OCI-LY1 (cell line): ENCODE data around the gene PSAT1.

ENCODE experiments used
- H2AFZ ChIP-seq: fragments of 200-600 bp; sonication (generic), shearing (Covaris generic); 2 replicates; pipeline ENCODE4 v1.6.0; 2014; ENCODE audit warnings: antibody characterized with exemption, mild to moderate bottlenecking, low read length
- H3F3A ChIP-seq: fragments of 200-600 bp; sonication (generic), shearing (Covaris generic); 2 replicates; pipeline ENCODE4 v1.6.0; 2014; ENCODE audit warnings: mild to moderate bottlenecking, antibody characterized with exemption, low read length, moderate library complexity; ENCODE audit not compliant: insufficient read depth
- H3K27ac ChIP-seq: fragments of 200-600 bp; sonication (generic); 2 replicates; pipeline ENCODE4 v1.5.1; 2014; ENCODE audit warnings: low read length, mixed run types, mild to moderate bottlenecking, low read depth; ENCODE audit not compliant: poor library complexity, severe bottlenecking
- H3K27me3 ChIP-seq: fragments of 200-600 bp; sonication (generic); 2 replicates; pipeline ENCODE4 v1.6.0; 2014; ENCODE audit warnings: antibody characterized with exemption, mild to moderate bottlenecking, low read length, moderate library complexity; ENCODE audit not compliant: insufficient read depth
- H3K36me3 ChIP-seq: fragments of 200-600 bp; sonication (generic); 2 replicates; pipeline ENCODE4 v1.6.1; 2014; ENCODE audit warnings: mild to moderate bottlenecking, antibody characterized with exemption, low read length, moderate library complexity, mixed read lengths; ENCODE audit not compliant: insufficient read depth
- H3K4me1 ChIP-seq: fragments of 200-600 bp; sonication (generic); 2 replicates; pipeline ENCODE4 v1.5.1; 2014; ENCODE audit warnings: mild to moderate bottlenecking, low read length, moderate library complexity; ENCODE audit not compliant: insufficient read depth, severe bottlenecking
- H3K4me2 ChIP-seq: fragments of 200-600 bp; sonication (generic), shearing (Covaris generic); 2 replicates; pipeline ENCODE4 v1.6.1; 2014; ENCODE audit warnings: low read length
- H3K4me3 ChIP-seq: fragments of 200-600 bp; sonication (generic); 2 replicates; pipeline ENCODE4 v1.5.1; 2014; ENCODE audit warnings: low read length, low read depth, mild to moderate bottlenecking, mixed read lengths; ENCODE audit not compliant: poor library complexity, severe bottlenecking
- H3K79me2 ChIP-seq: fragments of 200-600 bp; shearing (Covaris generic); 2 replicates; pipeline ENCODE4 v1.6.1; 2016; ENCODE audit warnings: mixed run types, low read length, mixed read lengths; ENCODE audit not compliant: insufficient read depth
- H3K9ac ChIP-seq: fragments of 200-600 bp; sonication (generic), shearing (Covaris generic); 2 replicates; pipeline ENCODE4 v1.6.1; 2014; ENCODE audit warnings: mild to moderate bottlenecking, low read length, mixed read lengths
- H3K9me2 ChIP-seq: fragments of 200-600 bp; sonication (generic), shearing (Covaris generic); 2 replicates; pipeline ENCODE4 v1.6.1; 2014; ENCODE audit warnings: low read depth, mild to moderate bottlenecking, low read length, mixed read lengths
- H3K9me3 ChIP-seq: fragments of 200-600 bp; shearing (Covaris generic); 2 replicates; pipeline ENCODE4 v1.6.1; 2014; ENCODE audit warnings: low read length, mixed read lengths
- H4K20me1 ChIP-seq: fragments of 200-600 bp; sonication (generic), shearing (Covaris generic); 2 replicates; pipeline ENCODE4 v1.6.0; 2016; ENCODE audit warnings: mild to moderate bottlenecking, low read length; ENCODE audit not compliant: insufficient read depth
- CTCF ChIP-seq: fragments of 200-600 bp; sonication (generic), shearing (Covaris generic); IDR thresholded peaks from 2 replicates; pipeline ENCODE4 v1.5.1; 2017; ENCODE audit warnings: mild to moderate bottlenecking, antibody characterized with exemption, low read length, moderate library complexity, mixed read lengths
- EZH2 ChIP-seq: fragments of 200-600 bp; sonication (generic), shearing (Covaris generic); IDR thresholded peaks from 2 replicates; pipeline ENCODE4 v1.8.0; 2017; ENCODE audit warnings: borderline replicate concordance, mixed run types, mild to moderate bottlenecking, antibody characterized with exemption, low read length, moderate library complexity, mixed read lengths

PSAT1 gene

GRCh38 chr9:78296893-78297671 lies at the start of gene PSAT1:
PSAT1 (plus strand) TSS chr9:78297125; CDS start chr9:78297211, 86 bp downstream.
- H3K9me2 ChIP-seq = no peaks in the 10 kb centered on the region
- peak within 1 kb of the TSS; percentile 84 for H3K9ac ChIP-seq
- peaks cover 20% of the 10 kb centered on the region for H3K4me1 ChIP-seq
- H3K27ac ChIP-seq = peak within 1 kb of the TSS; percentile 55
- H3K27me3 ChIP-seq = no peaks in the 10 kb centered on the region
- peaks cover 18% of the 10 kb centered on the region; the same call in 1 of the 2 replicates for H3K36me3 ChIP-seq
- no peak for TF ChIP-seq EZH2
- TF ChIP-seq CTCF = no peak
- H3K4me2 ChIP-seq = peak within 1 kb of the TSS; percentile 86
- peak within 1 kb of the TSS; percentile 12; the same call in 1 of the 2 replicates for H2AFZ ChIP-seq
- no peaks in the 10 kb centered on the region for H3F3A ChIP-seq
- H3K9me3 ChIP-seq = no peaks in the 10 kb centered on the region
- peaks cover 8% of the 10 kb centered on the region; the same call in 1 of the 2 replicates for H3K79me2 ChIP-seq
- H4K20me1 ChIP-seq = no peaks in the 10 kb centered on the region
- H3K4me3 ChIP-seq = peak within 1 kb of the TSS; percentile 86

- Histone ChIP-seq H3F3A (no peaks in the 10 kb centered on the region), H3K36me3 (peaks cover 78% of the 10 kb centered on the region), H3K9me3 (no peaks in the 10 kb centered on the region), H4K20me1 (no peaks in the 10 kb centered on the region), H3K27me3 (no peaks in the 10 kb centered on the region), H3K9ac (no peak overlapping the region), H3K4me2 (no peak overlapping the region), H3K27ac (no peak overlapping the region), H2AFZ (no peak overlapping the region), H3K79me2 (no peaks in the 10 kb centered on the region), H3K4me1 (no peaks in the 10 kb centered on the region), H3K4me3 (no peak overlapping the region), H3K9me2 (no peaks in the 10 kb centered on the region)
- TF ChIP-seq EZH2 (no peak), CTCF (no peak)
Observed at GRCh38 chr9:78248635-78249034, 48.3 kb upstream of the PSAT1 start.

- H4K20me1 ChIP-seq = no peaks in the 10 kb centered on the region
- H3K4me2 ChIP-seq = no peak overlapping the region
- peaks cover 76% of the 10 kb centered on the region for H3K36me3 ChIP-seq
- H3K9ac ChIP-seq = no peak overlapping the region
- H3K4me3 ChIP-seq = no peak overlapping the region
- no peak overlapping the region for H2AFZ ChIP-seq
- H3K27ac ChIP-seq = no peak overlapping the region
- H3K79me2 ChIP-seq = no peaks in the 10 kb centered on the region
- TF ChIP-seq EZH2 = no peak
- no peak for TF ChIP-seq CTCF
- H3F3A ChIP-seq = no peaks in the 10 kb centered on the region
- no peaks in the 10 kb centered on the region for H3K4me1 ChIP-seq
- H3K9me2 ChIP-seq = no peaks in the 10 kb centered on the region
- H3K9me3 ChIP-seq = no peaks in the 10 kb centered on the region
- H3K27me3 ChIP-seq = no peaks in the 10 kb centered on the region
Observed at GRCh38 chr9:78249542-78249941, 47.4 kb upstream of the PSAT1 start.
